NK-92 (cell line): Measurements from ENCODE around the gene ADGRL1.
"Not testable (repeated sequence)": the region's sequence is repeated elsewhere in the genome, so short reads cannot be mapped to it uniquely, and the experiment has no call there.

Experiments
- DNase-seq: peaks from one replicate; lab custom pipeline; 2025; ENCODE audit not compliant: unreplicated experiment; lab: John Stamatoyannopoulos, UW

Gene ADGRL1

GRCh38 chr19:14195216-14195615 lies 10.8 kb downstream of the ADGRL1 start:
- DNase-seq: not testable (repeated sequence)

GRCh38 chr19:14189415-14189814 lies 16.6 kb downstream of the ADGRL1 start:
- DNase-seq: no peak

- DNase-seq: not testable (repeated sequence)
These were observed 17.9 kb downstream of the ADGRL1 start for GRCh38 chr19:14188086-14188485.

- DNase-seq: no peak
These were observed 18.4 kb downstream of the ADGRL1 start for GRCh38 chr19:14187561-14187960.

- DNase-seq: not testable (repeated sequence)
These were observed 19.3 kb downstream of the ADGRL1 start for GRCh38 chr19:14186684-14187083.

GRCh38 chr19:14185691-14186090 lies 20.3 kb downstream of the ADGRL1 start:
- not testable (repeated sequence) for DNase-seq

- DNase-seq: no peak
These were observed 20.8 kb downstream of the ADGRL1 start for GRCh38 chr19:14185158-14185557.

GRCh38 chr19:14183741-14184350 lies 22.1 kb downstream of the ADGRL1 start:
- no peak for DNase-seq

GRCh38 chr19:14182476-14182875 lies 23.5 kb downstream of the ADGRL1 start:
- DNase-seq: no peak

GRCh38 chr19:14181906-14182305 lies 24.1 kb downstream of the ADGRL1 start:
- no peak for DNase-seq

GRCh38 chr19:14181199-14181598 lies 24.8 kb downstream of the ADGRL1 start:
- not testable (repeated sequence) for DNase-seq

- DNase-seq: no peak
These were observed 28.4 kb downstream of the ADGRL1 start for GRCh38 chr19:14177496-14178074.

- no peak for DNase-seq
These were observed 30.6 kb downstream of the ADGRL1 start for GRCh38 chr19:14175351-14175792.

GRCh38 chr19:14174883-14175282 lies 31.1 kb downstream of the ADGRL1 start:
- no peak for DNase-seq

- no peak for DNase-seq
These were observed 37.0 kb downstream of the ADGRL1 start for GRCh38 chr19:14168993-14169392.

GRCh38 chr19:14168259-14168972 lies 37.6 kb downstream of the ADGRL1 start:
- DNase-seq: no peak

- no peak for DNase-seq
These were observed 38.3 kb downstream of the ADGRL1 start for GRCh38 chr19:14167576-14168138.

GRCh38 chr19:14166999-14167575 lies 38.9 kb downstream of the ADGRL1 start:
- DNase-seq: no peak

GRCh38 chr19:14165990-14166830 lies 39.8 kb downstream of the ADGRL1 start:
- DNase-seq: no peak

GRCh38 chr19:14164724-14165493 lies 41.1 kb downstream of the ADGRL1 start:
- no peak for DNase-seq
